GM18858 (cell line): ENCODE measurements around the gene TACC2.

Experiments
- ATAC-seq: cut with Tn5 transposase; IDR thresholded peaks from one replicate; pipeline ENCODE4 v1.9.1; 2021; ENCODE audit not compliant: unreplicated experiment

TACC2 gene

GRCh38 chr10:122264931-122265330 lies 276.0 kb downstream of the TACC2 start:
- no peak for ATAC-seq

- ATAC-seq, result no peak
Measured at GRCh38 chr10:122265896-122266295, 276.9 kb downstream of the TACC2 start.

GRCh38 chr10:122267849-122268737 lies 279.1 kb downstream of the TACC2 start:
- no peak for ATAC-seq

GRCh38 chr10:122269059-122269687 lies 280.2 kb downstream of the TACC2 start:
- ATAC-seq, result no peak

- ATAC-seq, result no peak
Measured at GRCh38 chr10:122271076-122271475, 282.1 kb downstream of the TACC2 start, which contains the start of gene BTBD16. Gene BTBD16, plus strand, starts transcription at chr10:122271296. Its CDS starts 3,786 bp downstream, at chr10:122275082.

GRCh38 chr10:122273966-122274545 lies 285.1 kb downstream of the TACC2 start:
- no peak for ATAC-seq

- ATAC-seq, result no peak
Measured at GRCh38 chr10:122276611-122277208, 287.7 kb downstream of the TACC2 start.

GRCh38 chr10:122277526-122278136 lies 288.7 kb downstream of the TACC2 start:
- no peak for ATAC-seq

GRCh38 chr10:122279725-122280141 lies 290.8 kb downstream of the TACC2 start:
- no peak for ATAC-seq

- ATAC-seq, result no peak
Measured at GRCh38 chr10:122280156-122280555, 291.2 kb downstream of the TACC2 start.

- no peak for ATAC-seq
Measured at GRCh38 chr10:122281018-122281626, 292.2 kb downstream of the TACC2 start.

- ATAC-seq, result no peak
Measured at GRCh38 chr10:122281751-122282150, 292.8 kb downstream of the TACC2 start.

GRCh38 chr10:122282253-122282671 lies 293.3 kb downstream of the TACC2 start:
- ATAC-seq, result no peak

- no peak for ATAC-seq
Measured at GRCh38 chr10:122282909-122283308, 293.9 kb downstream of the TACC2 start.

- no peak for ATAC-seq
Measured at GRCh38 chr10:122285506-122286444, 296.8 kb downstream of the TACC2 start.

GRCh38 chr10:122286867-122287266 lies 297.9 kb downstream of the TACC2 start:
- ATAC-seq, result no peak

GRCh38 chr10:122287570-122287969 lies 298.6 kb downstream of the TACC2 start:
- no peak for ATAC-seq

GRCh38 chr10:122288262-122288661 lies 299.3 kb downstream of the TACC2 start:
- ATAC-seq, result no peak

- ATAC-seq, result no peak
Measured at GRCh38 chr10:122288917-122289316, 300.0 kb downstream of the TACC2 start.
